HG03064 (cell line): ENCODE results near the gene PAFAH1B1.

Experiments used
- ATAC-seq: cut with Tn5 transposase; IDR thresholded peaks from one replicate; pipeline ENCODE4 v1.9.1; 2021; ENCODE audit warnings: low read depth; ENCODE audit not compliant: unreplicated experiment

The PAFAH1B1 gene

GRCh38 chr17:2701161-2701995, 107.9 kb downstream of the PAFAH1B1 start:
- ATAC-seq, result no peak

- ATAC-seq, result no peak
Observed at GRCh38 chr17:2701996-2702741, 108.7 kb downstream of the PAFAH1B1 start.

- ATAC-seq, result no peak
Observed at GRCh38 chr17:2703181-2703580, 109.7 kb downstream of the PAFAH1B1 start.

GRCh38 chr17:2703606-2704005, 110.2 kb downstream of the PAFAH1B1 start:
- no peak for ATAC-seq

GRCh38 chr17:2704031-2704889, 110.8 kb downstream of the PAFAH1B1 start:
- ATAC-seq, result no peak

GRCh38 chr17:2704890-2705248, 111.4 kb downstream of the PAFAH1B1 start:
- ATAC-seq, result no peak

- ATAC-seq, result no peak
Observed at GRCh38 chr17:2705263-2705662, 111.8 kb downstream of the PAFAH1B1 start.

GRCh38 chr17:2705888-2706795, 112.7 kb downstream of the PAFAH1B1 start:
- no peak for ATAC-seq

GRCh38 chr17:2706911-2707510, 113.6 kb downstream of the PAFAH1B1 start:
- no peak for ATAC-seq

GRCh38 chr17:2707721-2708584, 114.5 kb downstream of the PAFAH1B1 start:
- ATAC-seq, result no peak

- no peak for ATAC-seq
Observed at GRCh38 chr17:2708585-2709182, 115.2 kb downstream of the PAFAH1B1 start.

GRCh38 chr17:2709183-2709661, 115.8 kb downstream of the PAFAH1B1 start:
- ATAC-seq, result no peak

- no peak for ATAC-seq
Observed at GRCh38 chr17:2710071-2710802, 116.8 kb downstream of the PAFAH1B1 start.

- ATAC-seq, result peak; percentile 17
Observed at GRCh38 chr17:2710803-2711607, 117.6 kb downstream of the PAFAH1B1 start.

GRCh38 chr17:2711608-2712299, 118.3 kb downstream of the PAFAH1B1 start, which contains the start of gene CLUH:
Gene CLUH, minus strand, starts transcription at chr17:2711764. Its CDS starts 103 bp downstream, at chr17:2711661.
- peak; percentile 59 for ATAC-seq
